VCaP (cell line): ENCODE measurements around the gene STK17B.

Experiments used
- H3K27ac ChIP-seq: fragments of 450-650 bp; 2 replicates; pipeline ENCODE4 v1.5.1; 2017
- CTCF ChIP-seq: fragments of 450-650 bp; conservative IDR thresholded peaks from 2 replicates; pipeline ENCODE4 v1.5.1; 2017; ENCODE audit warnings: mild to moderate bottlenecking, moderate library complexity

The STK17B gene

GRCh38 chr2:196167666-196168065 is 3.7 kb downstream of the STK17B start:
- no peak overlapping the region for H3K27ac ChIP-seq
- TF ChIP-seq CTCF, result no peak

GRCh38 chr2:196166876-196167275 is 4.5 kb downstream of the STK17B start:
- no peak overlapping the region for H3K27ac ChIP-seq
- no peak for TF ChIP-seq CTCF

GRCh38 chr2:196165016-196165415 is 6.4 kb downstream of the STK17B start:
- no peak overlapping the region for H3K27ac ChIP-seq
- no peak for TF ChIP-seq CTCF

- no peak for TF ChIP-seq CTCF
- no peak overlapping the region for H3K27ac ChIP-seq
These were observed 8.1 kb downstream of the STK17B start for GRCh38 chr2:196163285-196163684.

GRCh38 chr2:196162586-196163175 is 8.7 kb downstream of the STK17B start:
- TF ChIP-seq CTCF, result no peak
- no peak overlapping the region for H3K27ac ChIP-seq

- H3K27ac ChIP-seq, result no peak overlapping the region
- no peak for TF ChIP-seq CTCF
These were observed 10.4 kb downstream of the STK17B start for GRCh38 chr2:196160946-196161345.

GRCh38 chr2:196160101-196160500 is 11.3 kb downstream of the STK17B start:
- TF ChIP-seq CTCF, result no peak
- no peak overlapping the region for H3K27ac ChIP-seq
